MCF 10A (cell line): ENCODE measurements around the gene HDLBP. TPM values are rescaled to one million over a fixed set of nuclear protein-coding genes. Genes with fewer than 3 reads are reported as not detected.

Experiments used
- BruUV-seq: library from RNA; stranded (reverse); fragments of 400-500 nt; replicated peaks from 2 replicates; lab custom pipeline; 2021; lab: Mats Ljungman, UMichigan
- CTCF ChIA-PET: fragments of 300-600 bp; sonication (Branson Sonifier 250); formaldehyde crosslinking; extraction: SDS; loops from one replicate; lab custom pipeline; 2021; ENCODE audit warnings: antibody characterized with exemption, inconsistent platforms; lab: Yijun Ruan, JAX
- POLR2A ChIA-PET: fragments of 300-600, 350-650 bp; sonication (Branson Sonifier 250); formaldehyde crosslinking; extraction: SDS; loops from one replicate; lab custom pipeline; 2020; ENCODE audit warnings: antibody characterized with exemption, inconsistent platforms; lab: Yijun Ruan, JAX
- DNase-seq: peaks from one replicate; pipeline ENCODE4 v3.0.0-alpha.2; 2018; ENCODE audit not compliant: unreplicated experiment
- H3K27ac Mint-ChIP-seq: one replicate; pipeline ENCODE4 v1.8.0; 2022; ENCODE audit warnings: mild to moderate bottlenecking, low read depth, mixed read lengths; ENCODE audit not compliant: unreplicated experiment
- H3K27me3 Mint-ChIP-seq: one replicate; pipeline ENCODE4 v1.8.0; 2022; ENCODE audit warnings: mixed read lengths; ENCODE audit not compliant: insufficient read depth, unreplicated experiment
- H3K36me3 Mint-ChIP-seq: one replicate; pipeline ENCODE4 v1.8.0; 2022; ENCODE audit warnings: mild to moderate bottlenecking, moderate library complexity, mixed read lengths; ENCODE audit not compliant: insufficient read depth, unreplicated experiment
- H3K4me1 Mint-ChIP-seq: one replicate; pipeline ENCODE4 v1.8.0; 2022; ENCODE audit warnings: mixed read lengths; ENCODE audit not compliant: insufficient read depth, unreplicated experiment
- H3K4me3 Mint-ChIP-seq: one replicate; pipeline ENCODE4 v1.8.0; 2022; ENCODE audit warnings: mild to moderate bottlenecking, moderate library complexity, mixed read lengths; ENCODE audit not compliant: unreplicated experiment
- H3K9me3 Mint-ChIP-seq: one replicate; pipeline ENCODE4 v1.8.0; 2022; ENCODE audit warnings: mixed read lengths; ENCODE audit not compliant: unreplicated experiment
- intact Hi-C: fragments of 100-400 bp; cut with micrococcal nuclease; formaldehyde crosslinking; loops from 2 replicates; pipeline ENCODE4 v1.14.1; 2022
- total RNA-seq: library from RNA; stranded (reverse); gene quantifications from 2 replicates; pipeline ENCODE4 v1.2.3, GENCODE V29; 2022
- TF ChIP-seq, protein P1 (sequence below): fragments of 200-600 bp; IDR thresholded peaks from one replicate; pipeline ENCODE4 v1.8.0; 2022; ENCODE audit warnings: antibody characterized with exemption, mild to moderate bottlenecking; ENCODE audit not compliant: unreplicated experiment

The HDLBP gene
- total RNA-seq, 1 experiment from 2014 or later, result 670 TPM

DNA sequence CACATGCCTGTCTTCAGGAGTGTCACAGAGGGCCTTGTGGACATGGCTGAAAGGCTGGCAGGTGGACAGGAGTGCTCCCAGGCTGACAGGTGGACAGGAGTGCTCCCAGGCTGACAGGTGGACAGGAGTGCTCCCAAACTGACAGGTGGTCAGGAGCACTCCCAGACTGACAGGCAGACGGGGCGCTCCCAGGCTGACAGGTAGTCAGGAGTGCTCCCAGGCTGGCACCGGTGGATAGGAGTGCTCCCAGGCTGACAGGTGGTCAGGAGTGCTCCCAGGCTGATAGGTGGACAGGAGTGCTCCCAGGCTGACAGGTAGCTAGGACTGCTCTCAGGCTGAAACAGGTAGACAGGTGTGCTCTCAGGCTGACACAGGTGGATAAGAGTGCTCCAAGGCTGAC is 110.4 kb downstream of the HDLBP start:
- no peaks in the 10 kb centered on the region for H3K27me3 Mint-ChIP-seq
- no peaks in the 10 kb centered on the region for H3K36me3 Mint-ChIP-seq
- DNase-seq, result no peak
- no peaks in the 10 kb centered on the region for H3K4me1 Mint-ChIP-seq
- ChIA-PET CTCF (interaction anchor here (0.6 kb wide), 1 partner anchor 972 kb away, joined by 3 read pairs; no protein-coding TSS in a partner anchor), POLR2A (no interaction called here)
- no peak overlapping the region for H3K27ac Mint-ChIP-seq
- intact Hi-C loops, result no loop called here
- H3K4me3 Mint-ChIP-seq, result no peak overlapping the region
- H3K9me3 Mint-ChIP-seq, result no peaks in the 10 kb centered on the region
- TF ChIP-seq, protein P1, sequence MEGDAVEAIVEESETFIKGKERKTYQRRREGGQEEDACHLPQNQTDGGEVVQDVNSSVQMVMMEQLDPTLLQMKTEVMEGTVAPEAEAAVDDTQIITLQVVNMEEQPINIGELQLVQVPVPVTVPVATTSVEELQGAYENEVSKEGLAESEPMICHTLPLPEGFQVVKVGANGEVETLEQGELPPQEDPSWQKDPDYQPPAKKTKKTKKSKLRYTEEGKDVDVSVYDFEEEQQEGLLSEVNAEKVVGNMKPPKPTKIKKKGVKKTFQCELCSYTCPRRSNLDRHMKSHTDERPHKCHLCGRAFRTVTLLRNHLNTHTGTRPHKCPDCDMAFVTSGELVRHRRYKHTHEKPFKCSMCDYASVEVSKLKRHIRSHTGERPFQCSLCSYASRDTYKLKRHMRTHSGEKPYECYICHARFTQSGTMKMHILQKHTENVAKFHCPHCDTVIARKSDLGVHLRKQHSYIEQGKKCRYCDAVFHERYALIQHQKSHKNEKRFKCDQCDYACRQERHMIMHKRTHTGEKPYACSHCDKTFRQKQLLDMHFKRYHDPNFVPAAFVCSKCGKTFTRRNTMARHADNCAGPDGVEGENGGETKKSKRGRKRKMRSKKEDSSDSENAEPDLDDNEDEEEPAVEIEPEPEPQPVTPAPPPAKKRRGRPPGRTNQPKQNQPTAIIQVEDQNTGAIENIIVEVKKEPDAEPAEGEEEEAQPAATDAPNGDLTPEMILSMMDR, result no peak
- no TSS peak for BruUV-seq

DNA sequence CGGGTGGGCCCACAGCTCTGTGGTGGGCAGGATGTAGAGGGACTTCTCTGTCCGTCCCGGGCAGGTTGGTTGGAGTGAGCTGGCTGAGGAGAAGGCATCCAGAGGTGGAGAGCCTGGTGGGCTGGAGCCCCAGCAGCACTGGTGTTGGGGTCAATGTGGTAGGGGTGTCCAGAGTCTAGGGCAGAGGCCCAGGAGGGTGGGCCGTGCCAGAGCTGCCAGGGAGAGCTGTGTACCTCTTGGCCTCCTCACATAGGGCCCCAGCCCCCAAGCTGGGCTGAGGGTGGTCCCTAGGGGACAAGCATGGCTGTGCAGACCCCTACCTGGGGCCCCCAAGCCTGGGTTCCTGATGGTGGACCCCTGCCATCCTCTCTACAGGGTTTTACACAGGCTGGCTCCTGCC is 111.0 kb downstream of the HDLBP start:
- ChIA-PET CTCF (interaction anchor here (0.6 kb wide), 2 partner anchors 424 to 972 kb away, joined by 3 to 4 read pairs; no protein-coding TSS in a partner anchor), POLR2A (interaction anchor here (0.9 kb wide), 1 partner anchor 339 kb away, joined by 3 read pairs; no protein-coding TSS in a partner anchor)
- no peaks in the 10 kb centered on the region for H3K4me1 Mint-ChIP-seq
- no peak for DNase-seq
- H3K27ac Mint-ChIP-seq, result no peak overlapping the region
- intact Hi-C loops, result no loop called here
- no TSS peak for BruUV-seq
- H3K27me3 Mint-ChIP-seq, result no peaks in the 10 kb centered on the region
- TF ChIP-seq, protein P1, result no peak
- H3K4me3 Mint-ChIP-seq, result no peak overlapping the region
- no peaks in the 10 kb centered on the region for H3K36me3 Mint-ChIP-seq
- H3K9me3 Mint-ChIP-seq, result no peaks in the 10 kb centered on the region

DNA sequence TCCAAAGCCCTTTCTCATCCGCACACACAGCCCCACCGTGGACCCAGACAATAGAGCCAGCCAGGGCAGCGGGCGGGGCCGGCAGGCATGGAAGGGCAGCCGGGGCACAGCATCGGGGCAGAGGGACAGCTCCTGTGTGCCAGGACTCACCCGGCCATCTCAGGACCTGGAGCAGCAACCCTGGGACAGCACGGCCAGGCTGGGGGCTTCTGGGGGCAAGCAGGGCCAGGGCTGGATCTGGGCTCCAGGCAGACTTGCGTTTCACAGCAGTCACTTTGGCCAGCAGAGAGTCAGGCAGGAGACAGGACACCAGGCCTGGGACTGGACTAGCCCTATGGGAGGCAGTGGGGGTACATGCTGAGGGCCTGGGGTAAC is 111.5 kb downstream of the HDLBP start:
- Mint-ChIP-seq H3K36me3 (no peaks in the 10 kb centered on the region), H3K4me3 (no peak overlapping the region), H3K27ac (no peak overlapping the region), H3K27me3 (no peaks in the 10 kb centered on the region), H3K9me3 (no peaks in the 10 kb centered on the region), H3K4me1 (no peaks in the 10 kb centered on the region)
- no TSS peak for BruUV-seq
- intact Hi-C loops, result no loop called here
- TF ChIP-seq, protein P1, result no peak
- ChIA-PET CTCF (interaction anchor here (0.6 kb wide), 1 partner anchor 424 kb away, joined by 4 read pairs; no protein-coding TSS in a partner anchor), POLR2A (interaction anchor here (0.9 kb wide), 1 partner anchor 340 kb away, joined by 3 read pairs; no protein-coding TSS in a partner anchor)
- DNase-seq, result no peak

DNA sequence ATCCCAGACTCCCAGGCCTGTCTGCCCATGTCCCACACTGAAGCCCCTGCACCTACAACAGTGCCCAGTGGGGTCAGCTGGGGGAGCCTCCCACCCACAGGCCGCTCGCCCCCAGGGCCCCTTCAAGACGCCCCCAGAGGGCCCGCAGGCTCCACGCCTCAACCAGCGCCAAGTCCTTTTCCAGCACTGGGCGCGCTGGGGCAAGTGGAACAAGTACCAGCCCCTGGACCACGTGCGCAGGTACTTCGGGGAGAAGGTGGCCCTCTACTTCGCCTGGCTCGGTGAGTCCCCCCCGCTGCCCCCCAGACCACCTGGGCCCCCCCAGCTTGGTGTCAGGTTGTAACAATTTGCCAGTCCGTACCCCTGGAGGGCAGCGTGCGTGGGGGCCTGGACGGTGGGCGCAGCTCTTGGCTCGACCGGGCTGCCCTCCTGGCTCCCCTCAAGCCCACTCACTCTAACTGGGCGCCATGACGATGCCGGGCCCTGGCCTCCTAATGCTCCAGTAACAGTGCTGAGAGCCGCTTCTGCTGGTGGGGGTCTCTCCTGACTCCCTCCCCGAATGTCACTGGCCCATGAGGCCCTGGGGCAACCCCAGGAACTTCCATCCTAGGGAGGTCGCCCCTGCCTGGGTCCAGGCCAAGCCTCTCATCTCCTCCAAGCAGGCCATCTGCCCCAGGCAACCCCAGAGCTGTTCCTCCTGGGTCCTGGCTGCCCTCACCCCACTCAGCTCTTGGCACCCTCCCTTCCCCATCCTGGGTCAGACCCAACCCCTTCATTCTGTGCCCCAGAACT is 112.1 kb downstream of the HDLBP start:
- Mint-ChIP-seq H3K4me3 (no peak overlapping the region), H3K4me1 (no peaks in the 10 kb centered on the region), H3K27me3 (no peaks in the 10 kb centered on the region), H3K27ac (no peak overlapping the region), H3K36me3 (no peaks in the 10 kb centered on the region), H3K9me3 (no peaks in the 10 kb centered on the region)
- CTCF ChIA-PET, result no interaction called here
- BruUV-seq, result no TSS peak
- intact Hi-C loops, result no loop called here
- POLR2A ChIA-PET, result no interaction called here
- no peak for DNase-seq
- TF ChIP-seq, protein P1, result no peak
